Mesodermal cell (in vitro differentiated cells): ENCODE data around the gene MZF1.
A peak's percentile ranks its signal among the peaks of the same experiment; 100 is the strongest.
"Not testable (repeated sequence)": the region's sequence is repeated elsewhere in the genome, so short reads cannot be mapped to it uniquely, and the experiment has no call there.

Experiments used
- H3K27ac ChIP-seq: 2 replicates; pipeline ENCODE4 v1.7.0; 2013; ENCODE audit warnings: mild to moderate bottlenecking, low read depth, low read length, moderate library complexity; ENCODE audit not compliant: severe bottlenecking
- H3K36me3 ChIP-seq: 2 replicates; pipeline ENCODE4 v1.7.1; 2013; ENCODE audit warnings: mild to moderate bottlenecking, low read length, moderate library complexity; ENCODE audit not compliant: control insufficient read depth, insufficient read depth
- H3K4me1 ChIP-seq: one replicate; pipeline ENCODE4 v1.7.1; 2013; ENCODE audit warnings: mild to moderate bottlenecking, low read length; ENCODE audit not compliant: insufficient read depth, control insufficient read depth, poor library complexity, severe bottlenecking
- H3K4me3 ChIP-seq: 2 replicates; pipeline ENCODE4 v1.7.0; 2013; ENCODE audit warnings: low read length, control low read depth, mild to moderate bottlenecking; ENCODE audit not compliant: insufficient read depth, poor library complexity, severe bottlenecking; ENCODE audit errors: extremely low read depth
- H3K9me3 ChIP-seq: 2 replicates; pipeline ENCODE4 v1.7.1; 2013; ENCODE audit warnings: mild to moderate bottlenecking, low read length, moderate library complexity; ENCODE audit not compliant: control insufficient read depth
- WGBS, 2 experiments: methylation state at CpG; one replicate each; pipeline ENCODE4 v1.1.5; 2013; ENCODE audit warnings: missing lambda C conversion rate in 2 of 2; ENCODE audit not compliant: insufficient coverage in 2 of 2; 5-methylcytosine and 5-hydroxymethylcytosine counted together

Gene MZF1

DNA sequence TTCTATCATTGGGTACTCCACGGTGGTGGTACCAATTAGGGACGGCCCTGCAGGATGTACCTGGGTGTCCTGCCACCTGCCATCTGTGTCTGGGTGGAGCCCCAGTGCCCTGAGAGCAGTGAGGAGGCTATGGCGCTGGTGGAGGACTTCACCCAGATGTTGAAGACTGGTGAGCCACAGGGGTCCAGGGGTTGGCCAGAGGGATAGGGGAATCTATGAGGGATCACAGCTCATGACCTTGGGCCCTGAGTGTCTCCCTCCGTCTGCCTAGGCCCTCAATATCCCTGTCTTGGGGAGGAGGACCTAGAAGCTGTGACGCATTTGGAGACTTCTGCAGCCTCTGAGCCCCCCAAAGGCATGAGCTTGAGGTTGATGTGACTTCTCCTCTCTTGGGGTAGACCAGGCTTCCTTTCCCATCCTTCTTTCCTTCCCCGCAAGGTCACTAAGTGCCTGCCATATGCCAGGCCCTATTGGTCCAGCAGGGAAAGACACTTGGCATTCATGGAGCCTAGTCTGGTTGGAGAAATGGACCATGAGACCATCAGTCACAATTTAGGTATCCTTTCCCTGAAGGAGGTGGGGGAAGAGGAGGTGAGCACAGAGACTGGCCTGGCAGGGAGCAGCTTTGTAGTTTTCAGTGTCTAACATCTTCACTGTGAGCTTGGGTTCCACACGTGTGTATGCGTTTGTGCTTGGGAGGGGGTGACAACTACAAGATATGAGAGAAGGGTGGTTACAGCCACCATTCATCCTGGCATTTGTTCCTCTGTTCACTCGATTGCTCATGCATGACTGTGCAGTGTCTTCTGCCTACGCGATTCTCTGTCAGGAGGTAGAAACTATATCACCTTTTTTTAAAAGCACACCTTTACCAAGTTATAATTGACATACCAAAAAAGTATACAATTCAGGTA is 5.1 kb upstream of the MZF1 start:
- H3K4me1 ChIP-seq, result peaks cover 9% of the 10 kb centered on the region
- no peaks in the 10 kb centered on the region for H3K9me3 ChIP-seq
- no peak overlapping the region for H3K4me3 ChIP-seq
- H3K36me3 ChIP-seq, result peaks cover 17% of the 10 kb centered on the region
- H3K27ac ChIP-seq, result no peak overlapping the region
- 98 to 99% methylated on average over 8 to 10 of the region's 11 CpGs for WGBS, 2 experiments

DNA sequence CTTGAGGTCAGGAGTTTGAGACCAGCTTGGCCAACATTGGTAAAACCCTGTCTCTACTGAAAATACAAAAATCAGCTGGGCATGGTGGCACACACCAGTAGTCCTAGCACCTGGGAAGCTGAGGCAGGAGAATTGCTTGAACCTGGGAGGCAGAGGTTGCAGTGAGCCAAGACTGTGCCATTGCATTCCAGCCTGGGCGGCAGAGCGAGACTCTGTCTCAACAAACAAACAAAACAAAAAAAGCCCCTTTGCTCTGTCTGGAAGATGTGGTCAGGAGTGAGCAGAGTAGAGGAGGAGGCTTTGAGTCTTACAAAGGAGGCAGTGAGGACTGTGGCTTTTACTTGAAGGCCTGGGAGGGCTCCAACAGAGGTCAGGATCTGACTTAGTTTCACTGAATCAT is 4.4 kb upstream of the MZF1 start:
- H3K4me3 ChIP-seq, H3K4me1 ChIP-seq, H3K27ac ChIP-seq, H3K9me3 ChIP-seq: not testable (repeated sequence)
- WGBS, 2 experiments, result no CpG with 5 or more reads among the region's 2 CpGs
- peaks cover 11% of the 10 kb centered on the region for H3K36me3 ChIP-seq

DNA sequence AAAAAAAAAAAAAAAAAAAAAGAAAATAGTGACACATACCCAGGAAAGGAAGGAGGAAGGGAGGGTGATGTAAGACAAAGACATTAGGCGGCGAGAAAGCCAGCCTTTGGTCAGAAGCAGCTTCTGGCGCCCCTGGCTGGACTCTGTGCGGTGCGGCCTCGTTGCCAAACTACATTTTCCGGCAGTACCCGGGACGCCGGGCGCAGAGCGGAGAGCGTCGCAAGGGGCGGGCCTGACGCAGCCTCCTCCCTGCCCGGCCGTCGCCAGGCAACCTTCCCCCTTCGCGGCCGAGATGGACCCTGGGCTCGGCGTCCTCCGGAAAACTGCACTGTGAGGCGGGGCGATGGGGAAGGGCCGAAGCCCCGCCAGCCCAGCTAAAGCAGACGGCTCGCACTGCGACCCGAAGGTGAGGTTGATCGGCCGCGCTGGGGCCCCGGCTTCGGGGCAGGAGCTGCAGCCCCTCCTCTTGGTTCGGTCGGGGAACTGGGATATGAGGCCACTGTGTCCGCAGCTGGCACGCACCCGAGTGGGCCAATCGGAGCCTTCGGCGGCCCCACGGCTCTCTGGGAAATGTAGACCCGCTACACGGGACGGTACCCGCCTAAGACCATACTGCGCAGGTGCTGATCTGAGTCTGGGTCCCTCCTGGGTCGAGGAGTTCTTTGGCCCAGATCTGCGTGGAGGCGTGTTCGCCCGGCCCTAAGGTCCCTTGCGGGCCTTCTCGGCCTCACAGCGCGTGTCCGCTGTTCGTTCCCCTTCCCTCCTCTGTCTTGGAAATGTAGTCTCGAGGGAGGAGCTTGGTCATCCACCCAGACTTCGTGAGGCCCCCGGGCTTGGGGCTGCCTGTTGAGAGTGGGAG is 2.3 kb upstream of the MZF1 start:
- Histone ChIP-seq H3K9me3 (no peaks in the 10 kb centered on the region), H3K4me3 (peak overlapping the region; percentile 72)
- 0 to 1% methylated on average over 51 to 64 of the region's 66 CpGs for WGBS, 2 experiments

DNA sequence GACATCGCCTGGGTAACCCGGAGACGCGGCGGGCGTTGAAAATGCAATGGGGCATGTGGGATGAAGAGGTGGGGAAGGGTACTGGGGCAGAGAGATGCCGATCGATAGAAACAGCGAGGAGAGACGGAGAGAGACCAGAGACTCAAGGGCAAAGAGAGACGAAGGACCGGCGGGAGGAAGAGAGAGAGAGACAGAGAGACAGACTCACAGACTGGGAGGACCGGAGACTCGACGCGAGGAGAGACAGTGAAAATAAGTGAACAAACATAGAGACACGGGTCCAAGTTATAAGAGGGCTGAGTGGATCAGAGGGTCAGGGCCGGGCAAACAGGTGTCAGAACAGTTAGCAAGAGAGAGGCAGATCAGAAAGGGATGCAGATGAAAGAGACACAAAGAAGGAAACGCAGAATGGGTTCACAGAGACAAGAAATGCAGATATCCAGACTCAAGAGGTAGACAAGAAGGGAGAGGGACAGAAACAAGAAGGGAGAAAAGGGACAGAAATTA is 576 bp upstream of the MZF1 start:
- H3K4me1 ChIP-seq, result peaks cover 4% of the 10 kb centered on the region
- peak overlapping the region; percentile 99 for H3K27ac ChIP-seq
- whole genome bisulfite sequencing, 2 experiments, result 4 to 5% methylated on average over 20 of the region's 20 CpGs
- no peaks in the 10 kb centered on the region for H3K9me3 ChIP-seq
- peak overlapping the region; percentile 68 for H3K4me3 ChIP-seq
- peaks cover 28% of the 10 kb centered on the region for H3K36me3 ChIP-seq

More for the DNA sequence above, 2.3 kb upstream of the MZF1 start:
- Histone ChIP-seq H3K27ac (peak overlapping the region; percentile 93), H3K36me3 (peaks cover 12% of the 10 kb centered on the region), H3K4me1 (peaks cover 4% of the 10 kb centered on the region)

DNA sequence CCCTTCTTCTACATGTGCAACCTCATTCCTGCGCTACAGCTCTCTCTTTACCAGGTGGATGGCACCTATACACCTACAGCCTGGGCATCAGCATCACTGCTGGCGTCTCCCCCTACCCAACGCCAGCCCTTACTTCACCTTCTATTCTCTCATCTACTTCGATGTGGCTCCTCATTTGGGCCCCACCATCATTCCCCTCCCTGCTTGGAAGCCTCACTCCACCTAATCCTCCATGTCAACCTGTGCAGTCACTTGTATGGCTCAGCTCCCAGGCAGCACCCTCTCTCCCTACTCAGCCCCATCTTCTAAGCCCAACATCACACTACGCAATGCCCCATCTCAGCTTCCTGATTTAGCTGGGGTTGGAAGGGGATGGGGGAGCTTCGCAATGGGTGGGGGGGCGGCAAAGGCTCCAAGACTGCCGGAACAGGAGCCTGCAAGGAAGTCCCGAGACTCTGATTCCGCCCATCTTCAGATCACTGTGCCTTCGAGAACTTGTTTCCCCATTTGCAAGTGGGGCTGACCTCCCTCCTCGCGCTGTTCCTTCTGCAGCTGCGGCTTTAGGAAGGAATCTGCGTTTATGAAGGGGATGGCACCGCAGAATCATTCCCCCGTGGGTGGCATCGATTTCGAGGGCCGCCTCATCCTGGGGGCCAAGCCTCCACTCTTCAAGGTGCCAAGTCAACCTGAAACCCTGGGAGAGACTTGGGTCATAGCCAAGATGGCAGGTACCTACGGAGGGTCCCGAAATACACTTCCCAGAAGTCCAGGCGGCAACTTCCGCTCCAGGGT is 913 bp downstream of the MZF1 start:
- H3K9me3 ChIP-seq, result no peaks in the 10 kb centered on the region
- peak overlapping the region; percentile 99 for H3K27ac ChIP-seq
- H3K36me3 ChIP-seq, result peaks cover 37% of the 10 kb centered on the region
- peaks cover 4% of the 10 kb centered on the region for H3K4me1 ChIP-seq
- H3K4me3 ChIP-seq, result peak overlapping the region; percentile 68
- WGBS, 2 experiments, result 52 to 53% methylated on average over 22 to 23 of the region's 24 CpGs

DNA sequence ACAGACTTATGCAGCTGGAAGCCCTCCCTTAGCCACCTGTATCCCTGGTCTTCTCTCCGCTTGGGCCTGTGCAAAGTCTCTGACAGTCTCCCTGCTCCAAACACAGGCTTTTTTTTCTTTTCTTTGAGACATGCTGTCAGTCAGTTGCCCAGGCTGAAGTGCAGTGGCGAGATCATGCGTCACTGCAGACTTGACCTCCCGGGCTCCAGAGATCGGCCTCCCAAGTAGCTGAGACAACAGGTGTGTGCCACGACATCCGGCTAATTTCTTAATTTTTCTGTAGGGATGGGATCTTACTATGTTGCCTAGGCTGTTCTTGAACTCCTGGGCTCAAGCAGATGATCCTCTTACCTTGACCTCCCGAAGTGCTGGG is 1.6 kb downstream of the MZF1 start:
- 93 to 94% methylated on average over 8 of the region's 8 CpGs for WGBS, 2 experiments

DNA sequence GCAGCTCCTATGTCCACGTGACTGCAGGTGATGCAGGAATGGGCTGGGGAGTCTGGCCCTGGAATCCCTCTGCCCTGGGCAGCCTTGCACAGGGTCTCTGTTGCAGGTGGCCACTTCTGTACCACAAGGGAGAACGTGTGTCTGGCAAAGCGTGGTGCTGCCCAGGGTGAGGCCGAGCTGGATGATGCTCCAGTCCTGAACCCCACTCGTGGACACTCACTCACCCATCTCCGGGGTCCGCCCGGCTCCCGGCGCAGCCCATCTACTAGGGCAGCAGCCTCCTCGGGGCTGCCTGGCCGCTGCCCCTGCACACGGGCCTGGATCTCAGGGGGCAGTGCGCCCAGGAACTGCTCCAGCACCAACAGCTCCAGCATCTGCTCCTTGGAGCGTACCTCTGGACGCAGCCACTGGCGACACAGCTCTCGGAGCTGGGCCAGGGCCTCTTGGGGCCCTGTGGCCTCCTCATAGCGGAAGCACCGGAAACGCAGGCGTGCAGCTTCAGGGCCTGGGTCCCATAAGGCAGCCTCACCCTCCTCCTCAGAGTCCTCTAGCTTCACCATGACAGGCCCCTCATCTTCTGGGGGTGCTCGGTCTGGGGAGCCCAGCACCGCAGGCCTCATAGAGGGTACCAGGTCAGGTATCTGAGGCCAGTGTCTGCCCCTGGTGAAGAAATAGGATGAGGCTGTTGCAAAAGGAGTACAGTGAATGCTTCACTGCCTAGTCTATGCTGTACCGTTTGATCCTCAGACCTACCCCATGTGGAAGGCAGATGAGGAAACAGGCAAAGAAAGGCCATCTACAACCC is 2.2 kb downstream of the MZF1 start:
- no peaks in the 10 kb centered on the region for H3K9me3 ChIP-seq
- H3K27ac ChIP-seq, result no peak overlapping the region
- peaks cover 47% of the 10 kb centered on the region for H3K36me3 ChIP-seq
- H3K4me3 ChIP-seq, result no peak overlapping the region
- peaks cover 4% of the 10 kb centered on the region for H3K4me1 ChIP-seq
- WGBS, 2 experiments, result 94 to 96% methylated on average over 23 of the region's 25 CpGs

More for the DNA sequence above, 1.6 kb downstream of the MZF1 start:
- Histone ChIP-seq H3K36me3 (peaks cover 43% of the 10 kb centered on the region), H3K4me3 (no peak overlapping the region), H3K9me3 (no peaks in the 10 kb centered on the region), H3K4me1 (peaks cover 4% of the 10 kb centered on the region), H3K27ac (no peak overlapping the region)

DNA sequence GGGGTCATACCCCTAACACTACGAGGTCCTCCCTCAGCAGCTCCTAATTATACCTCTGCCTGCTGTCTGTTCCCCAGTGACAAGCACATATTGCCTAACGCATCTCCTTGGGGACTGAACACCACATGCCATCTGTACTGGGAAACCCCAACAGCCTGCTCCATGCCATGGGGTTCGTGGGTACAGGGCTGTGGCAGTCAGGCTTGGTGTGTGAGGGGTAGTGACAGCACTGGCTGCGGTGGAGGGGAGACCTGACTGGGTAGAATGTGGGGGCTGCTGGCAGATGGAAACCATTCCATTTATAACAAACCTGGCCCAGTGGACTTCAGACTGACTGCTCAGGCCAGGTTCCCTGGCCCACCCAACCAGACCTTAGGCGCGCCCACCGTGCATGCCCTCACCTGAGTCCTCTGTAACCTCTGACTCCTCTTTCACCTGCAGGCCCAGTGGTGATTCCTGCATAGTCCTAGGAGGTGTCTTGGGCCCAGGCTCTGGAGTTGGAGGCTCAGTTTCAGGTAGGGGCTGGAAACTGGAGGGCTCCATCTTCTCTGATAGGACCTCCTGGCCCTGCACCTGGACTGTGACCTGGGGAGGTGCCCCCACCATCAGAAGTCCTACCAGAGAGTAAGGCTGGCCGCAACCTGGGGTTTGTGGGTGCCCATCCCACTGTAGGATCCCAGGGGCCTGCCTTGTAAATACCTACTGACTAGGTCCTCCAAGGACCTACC is 3.0 kb downstream of the MZF1 start:
- H3K4me1 ChIP-seq, result peaks cover 4% of the 10 kb centered on the region
- WGBS, 2 experiments, result 100% methylated on average over 1 to 6 of the region's 8 CpGs
- H3K4me3 ChIP-seq, result no peak overlapping the region
- H3K36me3 ChIP-seq, result peaks cover 47% of the 10 kb centered on the region
- no peak overlapping the region for H3K27ac ChIP-seq
- no peaks in the 10 kb centered on the region for H3K9me3 ChIP-seq

DNA sequence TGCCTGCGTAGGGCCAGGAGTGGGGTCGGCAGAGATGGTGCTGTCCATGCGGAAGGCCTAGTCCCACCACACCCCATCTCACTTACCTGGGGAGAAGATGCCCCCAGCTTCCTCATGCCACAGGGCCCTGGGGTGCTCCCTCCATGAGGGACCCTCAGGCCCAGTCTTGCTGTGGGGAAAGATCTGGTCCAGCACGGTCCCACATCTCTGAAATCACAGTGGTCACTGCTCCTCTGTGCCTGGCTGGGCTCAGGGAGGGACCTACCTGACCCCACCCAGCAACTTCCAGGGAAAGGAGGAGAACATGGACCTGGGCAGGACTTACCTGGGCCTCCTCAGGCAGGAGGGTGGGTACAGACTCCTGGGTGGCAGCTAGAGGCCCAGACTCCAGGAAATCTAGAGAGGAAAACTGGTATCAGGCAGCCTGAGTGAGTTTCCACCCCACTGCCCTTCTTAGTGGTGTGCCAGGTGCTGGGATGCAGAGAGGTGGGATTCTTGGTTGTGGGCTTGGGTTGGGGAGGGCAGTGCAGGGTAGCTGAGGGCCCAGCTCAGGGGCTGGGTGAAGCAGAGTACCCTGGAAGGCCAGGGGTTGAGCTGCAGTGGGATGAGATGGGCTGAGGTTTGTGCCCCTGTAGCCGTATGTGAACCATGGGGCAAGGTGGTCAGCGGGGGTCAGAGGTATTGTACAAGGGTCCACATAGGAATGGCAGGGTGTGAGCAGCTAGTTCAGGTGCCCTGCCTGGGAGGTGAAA is 3.8 kb downstream of the MZF1 start:
- Histone ChIP-seq H3K36me3 (peaks cover 47% of the 10 kb centered on the region), H3K9me3 (no peaks in the 10 kb centered on the region), H3K4me1 (peaks cover under 1% of the 10 kb centered on the region), H3K27ac (no peak overlapping the region), H3K4me3 (no peak overlapping the region)
- 94 to 96% methylated on average over 3 of the region's 6 CpGs for WGBS, 2 experiments
